GM23248 (cell line): ENCODE measurements around the gene SMIM24.

Experiments used
- EZH2 ChIP-seq: fragments of 200-600 bp; sonication (generic); IDR thresholded peaks from 2 replicates; pipeline ENCODE4 v1.6.1; 2018; ENCODE audit warnings: antibody characterized with exemption, mild to moderate bottlenecking; ENCODE audit not compliant: insufficient read depth, poor library complexity, severe bottlenecking
- EZH2phosphoT487 ChIP-seq: fragments of 200-600 bp; sonication (generic); IDR thresholded peaks from 2 replicates; pipeline ENCODE4 v1.6.1; 2018; ENCODE audit warnings: antibody characterized with exemption, moderate library complexity, mild to moderate bottlenecking, low read depth; ENCODE audit not compliant: insufficient read depth

DNA sequence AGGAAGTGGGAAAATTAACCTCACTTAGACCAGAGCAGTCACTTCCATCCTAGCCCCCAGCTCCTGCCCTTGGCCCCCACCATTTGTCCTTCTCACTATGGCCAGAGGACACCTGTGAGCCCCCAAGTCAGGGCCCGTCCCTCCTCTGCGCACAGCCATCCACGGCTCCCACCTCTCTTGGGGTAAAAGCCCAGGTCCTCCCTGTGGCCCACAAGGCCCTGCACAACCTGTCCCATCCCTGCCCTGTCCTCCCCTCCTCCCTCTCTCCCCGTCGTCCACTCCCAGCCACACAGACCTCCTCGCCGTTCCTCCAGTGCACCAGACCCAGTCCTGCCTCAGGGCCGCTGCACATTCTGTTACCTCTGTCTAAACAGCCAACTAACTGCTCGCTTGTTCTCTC is 53.9 kb downstream of the SMIM24 start:
- TF ChIP-seq EZH2, result no peak
- no peak for TF ChIP-seq EZH2phosphoT487
